Measurements from ENCODE around the gene ITPR1.

DNA sequence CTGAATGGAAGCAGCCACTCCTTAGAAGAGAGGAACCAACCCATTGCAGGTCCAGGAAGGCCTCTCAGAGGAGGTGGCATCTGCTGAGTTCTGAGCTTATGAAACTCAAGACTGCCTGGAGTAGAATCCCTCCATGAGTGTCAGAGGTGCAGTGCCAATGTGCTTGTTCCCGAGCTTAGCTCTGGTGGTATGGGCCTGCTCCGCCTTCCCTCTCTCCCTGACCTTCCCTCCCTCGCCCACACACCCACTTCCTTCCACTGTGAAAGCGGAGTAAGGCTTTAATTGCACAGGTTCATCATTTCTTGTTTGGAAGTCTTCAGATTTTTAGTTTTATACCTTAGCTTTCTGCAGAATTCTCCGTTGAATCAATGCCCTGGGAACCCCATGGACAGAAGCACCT is 278.1 kb downstream of the ITPR1 start:
- TF ChIP-seq SP1 (IDR thresholded peaks at IDR 0.05) (no peak), SUZ12 (IDR thresholded peaks at IDR 0.05) (no peak), ARNT (IDR thresholded peaks at IDR 0.05) (no peak), CTBP1 (IDR thresholded peaks at IDR 0.05; ENCODE audit: borderline replicate concordance) (no peak), NFRKB (IDR thresholded peaks at IDR 0.05) (no peak), HDGF (IDR thresholded peaks at IDR 0.05; ENCODE audit: borderline replicate concordance) (no peak), FOXK2 (IDR thresholded peaks at IDR 0.05) (no peak)

Measured in HEK293T (cell line).